Measurements from ENCODE around the gene BPIFB4. TPM values are rescaled to one million over a fixed set of nuclear protein-coding genes. Genes with fewer than 3 reads are reported as not detected.
"Not testable (repeated sequence)": the region's sequence is repeated elsewhere in the genome, so short reads cannot be mapped to it uniquely, and the experiment has no call there.

The BPIFB4 gene
- total and polyA plus RNA-seq, 2 donors (not counting 1 experiment from before 2014, with no cell fraction given) = not detected

GRCh38 chr20:33119725-33120720, 40.6 kb downstream of the BPIFB4 start:
- TF ChIP-seq CTCF (conservative IDR thresholded peaks at IDR 0.05 in 1 of 2, IDR thresholded peaks at IDR 0.05 in 1 of 2; ENCODE audit: low read depth in 1 of 2, low read length in 2 of 2) (no peak), EZH2 (IDR thresholded peaks at IDR 0.05; ENCODE audit: low read length, missing control alignments) (no peak)
- H3K27ac ChIP-seq (ENCODE audit: insufficient read depth, low read length) = no peak overlapping the region
- no peak overlapping the region for H2AFZ ChIP-seq (ENCODE audit: low read length)
- no peaks in the 10 kb centered on the region for H4K20me1 ChIP-seq (ENCODE audit: control insufficient read depth, extremely low read depth, insufficient read depth, low read length)
- no peaks in the 10 kb centered on the region for H3K27me3 ChIP-seq (ENCODE audit: control insufficient read depth, insufficient read depth, low read length)
- H3K4me2 ChIP-seq (ENCODE audit: extremely low read depth, insufficient read depth, low read length) = no peak overlapping the region
- no peak for DNase-seq (ENCODE audit: low read depth in 2 of 2)
- H3K9ac ChIP-seq (ENCODE audit: insufficient read depth, low read length) = no peak overlapping the region
- H3K9me3 ChIP-seq (ENCODE audit: control insufficient read depth, insufficient read depth, low read depth, low read length) = no peaks in the 10 kb centered on the region
- no peak overlapping the region for H3K4me3 ChIP-seq (replicated peaks in 1 of 4; ENCODE audit: control extremely low read depth in 1 of 4, insufficient read depth in 1 of 4, low read depth in 3 of 4, low read length in 4 of 4)
- no peaks in the 10 kb centered on the region for H3K4me1 ChIP-seq (ENCODE audit: control insufficient read depth, extremely low read depth, insufficient read depth, low read length)
- no peaks in the 10 kb centered on the region for H3K79me2 ChIP-seq (ENCODE audit: control insufficient read depth, insufficient read depth, low read length)
- no peaks in the 10 kb centered on the region for H3K36me3 ChIP-seq (ENCODE audit: control insufficient read depth, insufficient read depth, low read length)

- no peaks in the 10 kb centered on the region for H3K27me3 ChIP-seq (ENCODE audit: control insufficient read depth, insufficient read depth, low read length)
These were observed 41.5 kb downstream of the BPIFB4 start for GRCh38 chr20:33120934-33121333.

GRCh38 chr20:33122297-33122696, 42.9 kb downstream of the BPIFB4 start:
- not testable (repeated sequence) for DNase-seq (ENCODE audit: low read depth in 2 of 2); H3K27me3 ChIP-seq (ENCODE audit: control insufficient read depth, insufficient read depth, low read length); H3K9me3 ChIP-seq (ENCODE audit: control insufficient read depth, insufficient read depth, low read depth, low read length); H3K36me3 ChIP-seq (ENCODE audit: control insufficient read depth, insufficient read depth, low read length); H3K4me3 ChIP-seq (replicated peaks in 1 of 4; ENCODE audit: control extremely low read depth in 1 of 4, insufficient read depth in 1 of 4, low read depth in 3 of 4, low read length in 4 of 4); H3K4me2 ChIP-seq (ENCODE audit: extremely low read depth, insufficient read depth, low read length); H4K20me1 ChIP-seq (ENCODE audit: control insufficient read depth, extremely low read depth, insufficient read depth, low read length); H3K9ac ChIP-seq (ENCODE audit: insufficient read depth, low read length); H2AFZ ChIP-seq (ENCODE audit: low read length); H3K4me1 ChIP-seq (ENCODE audit: control insufficient read depth, extremely low read depth, insufficient read depth, low read length); H3K27ac ChIP-seq (ENCODE audit: insufficient read depth, low read length); H3K79me2 ChIP-seq (ENCODE audit: control insufficient read depth, insufficient read depth, low read length)

More at GRCh38 chr20:33120934-33121333, 41.5 kb downstream of the BPIFB4 start:
- TF ChIP-seq CTCF (conservative IDR thresholded peaks at IDR 0.05 in 1 of 2, IDR thresholded peaks at IDR 0.05 in 1 of 2; ENCODE audit: low read depth in 1 of 2, low read length in 2 of 2) (no peak), EZH2 (IDR thresholded peaks at IDR 0.05; ENCODE audit: low read length, missing control alignments) (no peak)
- H3K9ac ChIP-seq (ENCODE audit: insufficient read depth, low read length) = no peak overlapping the region
- H2AFZ ChIP-seq (ENCODE audit: low read length) = no peak overlapping the region
- H3K4me2 ChIP-seq (ENCODE audit: extremely low read depth, insufficient read depth, low read length) = no peak overlapping the region
- no peak for DNase-seq (ENCODE audit: low read depth in 2 of 2)
- no peak overlapping the region for H3K27ac ChIP-seq (ENCODE audit: insufficient read depth, low read length)
- H3K79me2 ChIP-seq (ENCODE audit: control insufficient read depth, insufficient read depth, low read length) = no peaks in the 10 kb centered on the region
- no peaks in the 10 kb centered on the region for H3K9me3 ChIP-seq (ENCODE audit: control insufficient read depth, insufficient read depth, low read depth, low read length)
- no peaks in the 10 kb centered on the region for H3K4me1 ChIP-seq (ENCODE audit: control insufficient read depth, extremely low read depth, insufficient read depth, low read length)
- no peaks in the 10 kb centered on the region for H3K36me3 ChIP-seq (ENCODE audit: control insufficient read depth, insufficient read depth, low read length)
- H3K4me3 ChIP-seq (replicated peaks in 1 of 4; ENCODE audit: control extremely low read depth in 1 of 4, insufficient read depth in 1 of 4, low read depth in 3 of 4, low read length in 4 of 4) = no peak overlapping the region
- H4K20me1 ChIP-seq (ENCODE audit: control insufficient read depth, extremely low read depth, insufficient read depth, low read length) = no peaks in the 10 kb centered on the region

Data from fibroblast of lung (primary cell).